GM21526 (cell line): ENCODE measurements around the gene DGKQ.
A peak's percentile ranks its signal among the peaks of the same experiment; 100 is the strongest.
"Not testable (repeated sequence)": the region's sequence is repeated elsewhere in the genome, so short reads cannot be mapped to it uniquely, and the experiment has no call there.

Experiments used
- ATAC-seq: cut with Tn5 transposase; IDR thresholded peaks from one replicate; pipeline ENCODE4 v1.9.1; 2021; ENCODE audit warnings: moderate library complexity; ENCODE audit not compliant: unreplicated experiment, low FRiP score

DGKQ gene

DNA sequence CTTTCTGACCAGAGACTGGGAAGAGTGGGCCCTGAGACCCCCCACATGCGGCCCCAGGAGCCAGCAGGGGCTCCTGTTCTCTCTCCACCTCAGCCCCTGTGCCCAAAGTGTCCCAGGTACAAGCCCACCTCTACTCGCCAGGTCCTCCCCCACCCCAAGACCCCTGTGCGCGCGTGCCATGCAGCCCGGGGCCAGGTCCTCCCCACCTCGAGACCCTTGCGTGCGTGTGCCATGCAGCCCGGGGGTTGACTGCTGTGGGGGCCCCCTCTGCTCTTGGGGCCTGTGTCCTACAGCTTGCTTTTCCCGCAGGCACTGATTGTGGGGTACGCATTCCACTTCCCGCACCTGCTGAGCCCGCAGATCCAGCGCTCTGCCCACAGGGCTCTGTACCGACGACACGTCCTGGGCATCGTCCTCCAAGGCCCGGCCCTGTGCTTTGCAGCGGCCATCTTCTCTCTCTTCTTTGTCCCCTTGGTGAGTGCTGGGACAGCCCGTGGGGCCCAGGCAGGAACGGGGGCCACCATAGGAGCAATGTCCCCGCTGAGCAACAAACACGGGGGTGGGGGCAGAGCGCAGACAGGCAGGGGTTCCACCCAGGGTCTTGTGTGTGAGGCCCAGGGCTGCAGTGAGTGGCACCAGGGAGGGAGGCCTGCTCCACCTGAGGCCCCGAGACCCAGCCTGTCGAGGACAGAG, 20.3 kb downstream of the DGKQ start:
- no peak for ATAC-seq

DNA sequence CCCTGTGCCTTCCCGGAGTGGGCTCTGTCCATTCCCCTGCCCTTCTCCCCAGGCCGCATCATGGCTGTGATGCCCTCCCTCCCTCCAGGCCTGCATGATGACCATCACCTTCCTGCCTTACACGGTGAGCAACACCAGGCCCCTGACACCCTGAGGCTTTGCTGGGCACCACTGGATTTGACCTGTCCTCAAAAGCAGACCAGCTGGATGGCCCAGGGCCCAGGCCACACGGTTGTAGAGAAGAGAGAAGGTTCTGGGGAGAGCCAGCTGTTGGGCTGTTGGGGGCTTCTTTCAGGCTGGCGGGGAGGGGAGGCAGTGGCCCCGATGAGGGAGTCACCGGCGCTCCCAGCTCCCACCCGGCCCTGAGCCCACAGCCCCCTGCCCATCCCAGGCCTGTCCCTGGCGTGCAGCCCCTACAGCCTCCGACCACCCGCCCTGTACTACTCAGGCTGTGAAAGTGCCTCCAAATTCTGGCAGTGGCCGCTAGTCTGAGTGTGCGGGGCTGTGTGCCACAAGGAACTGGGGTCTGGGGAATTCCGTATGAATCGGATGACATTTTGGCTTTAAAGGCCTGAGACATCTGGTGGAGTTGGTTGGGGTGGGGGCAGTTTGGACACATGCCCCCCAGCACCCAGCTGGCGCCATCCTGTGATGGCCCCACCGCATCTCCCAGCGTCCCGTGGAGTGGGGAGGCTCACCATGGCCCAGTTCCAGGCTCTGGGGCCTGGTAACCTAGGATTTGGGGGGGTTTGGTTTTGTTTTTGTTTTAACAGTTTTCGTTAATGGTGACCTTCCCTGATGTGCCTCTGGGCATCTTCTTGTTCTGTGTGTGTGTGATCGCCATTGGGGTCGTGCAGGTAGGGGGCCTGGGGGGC, 21.5 kb downstream of the DGKQ start:
- no peak for ATAC-seq

DNA sequence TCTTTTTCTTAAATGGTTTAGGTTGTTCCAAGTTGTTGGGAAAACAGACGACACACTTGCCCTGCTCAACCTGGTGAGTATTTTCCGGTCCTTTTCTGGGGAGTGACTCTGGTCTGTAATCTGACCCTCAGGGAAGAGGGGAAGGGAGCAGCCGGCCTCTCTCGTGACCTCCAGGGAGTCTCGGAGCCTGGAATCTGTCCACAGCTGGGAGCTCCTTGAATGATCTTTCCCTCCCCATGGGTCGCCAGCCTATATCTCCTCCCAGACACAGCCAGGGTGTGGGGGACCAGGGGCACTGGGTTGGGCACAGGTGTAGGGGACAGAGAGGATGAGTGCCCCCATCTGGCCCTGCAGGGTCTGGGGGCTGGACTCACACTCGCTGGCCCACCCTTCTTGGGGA, 22.2 kb downstream of the DGKQ start:
- ATAC-seq, result no peak

DNA sequence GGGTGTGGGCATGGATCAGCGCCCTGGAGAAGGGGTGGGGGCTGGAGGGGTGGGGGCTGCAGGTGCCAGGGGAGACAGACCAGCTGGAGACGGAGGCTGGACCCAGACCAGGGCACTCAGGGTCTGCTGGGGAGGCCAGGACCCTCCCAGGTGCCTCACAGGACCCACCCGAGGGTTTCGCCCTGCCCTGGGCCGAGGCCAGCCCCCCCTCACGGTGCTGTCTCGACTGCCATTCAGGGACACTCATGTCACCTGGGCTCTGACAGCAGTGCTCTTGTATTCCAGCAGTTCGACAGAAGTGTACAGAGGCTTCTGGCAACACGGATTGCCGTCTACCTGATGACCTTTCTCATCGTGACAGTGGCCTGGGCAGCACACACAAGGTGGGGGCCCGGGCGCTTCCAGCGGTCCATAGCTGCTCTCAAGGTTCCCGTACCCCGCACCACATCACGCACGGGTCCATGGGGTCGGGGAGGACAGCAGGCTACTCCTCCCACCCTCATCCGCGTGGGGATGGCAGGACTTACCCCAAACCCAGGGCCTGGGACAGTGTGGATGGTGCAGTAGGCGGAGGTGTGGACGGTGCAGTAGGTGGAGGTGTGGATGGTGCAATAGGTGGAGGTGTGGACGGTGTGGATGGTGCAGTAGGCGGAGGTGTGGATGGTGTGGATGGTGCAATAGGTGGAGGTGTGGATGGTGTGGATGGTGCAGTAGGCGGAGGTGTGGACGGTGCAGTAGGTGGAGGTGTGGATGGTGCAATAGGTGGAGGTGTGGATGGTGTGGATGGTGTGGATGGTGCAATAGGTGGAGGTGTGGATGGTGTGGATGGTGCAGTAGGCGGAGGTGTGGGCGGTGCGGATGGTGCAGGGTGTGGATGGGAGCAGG, 23.0 kb downstream of the DGKQ start:
- no peak for ATAC-seq

DNA sequence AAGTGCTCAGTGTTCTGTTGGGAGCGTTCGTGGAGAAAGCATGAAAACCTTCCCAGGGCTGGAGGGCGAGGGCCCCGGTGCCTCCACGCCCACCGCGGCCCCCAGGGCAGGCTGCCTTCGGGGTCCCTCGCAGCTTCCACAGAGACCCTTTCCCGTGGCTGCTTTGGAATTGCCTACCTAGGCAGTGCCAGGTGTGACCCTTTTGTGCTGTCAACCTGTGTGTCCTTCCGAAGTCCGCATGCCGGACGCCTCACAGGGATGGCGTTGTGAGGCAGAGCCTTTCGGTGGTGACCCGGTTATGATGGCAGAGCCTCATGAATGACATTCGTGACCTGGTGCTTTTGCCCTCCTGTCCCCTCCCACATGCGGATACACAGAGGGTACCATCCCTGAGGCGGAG, 23.7 kb downstream of the DGKQ start:
- ATAC-seq, result no peak

DNA sequence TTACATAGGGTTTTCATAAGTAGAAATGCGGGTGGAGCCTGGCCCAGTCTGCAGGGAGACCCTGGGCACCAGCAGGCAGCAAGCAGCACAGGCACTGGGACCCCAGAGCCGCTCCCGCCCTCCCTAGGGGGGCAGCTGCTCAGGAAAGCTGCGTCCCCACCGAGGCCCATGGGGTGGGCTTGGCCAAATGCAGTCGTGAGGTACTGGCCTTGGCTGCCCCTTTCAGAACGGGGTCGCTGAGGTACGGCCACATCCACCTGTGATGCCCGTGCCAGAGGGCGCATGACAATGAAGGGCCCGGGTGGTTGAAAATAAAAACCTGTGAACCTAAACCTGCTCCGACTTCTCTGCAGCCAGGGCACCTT, 24.5 kb downstream of the DGKQ start:
- no peak for ATAC-seq

DNA sequence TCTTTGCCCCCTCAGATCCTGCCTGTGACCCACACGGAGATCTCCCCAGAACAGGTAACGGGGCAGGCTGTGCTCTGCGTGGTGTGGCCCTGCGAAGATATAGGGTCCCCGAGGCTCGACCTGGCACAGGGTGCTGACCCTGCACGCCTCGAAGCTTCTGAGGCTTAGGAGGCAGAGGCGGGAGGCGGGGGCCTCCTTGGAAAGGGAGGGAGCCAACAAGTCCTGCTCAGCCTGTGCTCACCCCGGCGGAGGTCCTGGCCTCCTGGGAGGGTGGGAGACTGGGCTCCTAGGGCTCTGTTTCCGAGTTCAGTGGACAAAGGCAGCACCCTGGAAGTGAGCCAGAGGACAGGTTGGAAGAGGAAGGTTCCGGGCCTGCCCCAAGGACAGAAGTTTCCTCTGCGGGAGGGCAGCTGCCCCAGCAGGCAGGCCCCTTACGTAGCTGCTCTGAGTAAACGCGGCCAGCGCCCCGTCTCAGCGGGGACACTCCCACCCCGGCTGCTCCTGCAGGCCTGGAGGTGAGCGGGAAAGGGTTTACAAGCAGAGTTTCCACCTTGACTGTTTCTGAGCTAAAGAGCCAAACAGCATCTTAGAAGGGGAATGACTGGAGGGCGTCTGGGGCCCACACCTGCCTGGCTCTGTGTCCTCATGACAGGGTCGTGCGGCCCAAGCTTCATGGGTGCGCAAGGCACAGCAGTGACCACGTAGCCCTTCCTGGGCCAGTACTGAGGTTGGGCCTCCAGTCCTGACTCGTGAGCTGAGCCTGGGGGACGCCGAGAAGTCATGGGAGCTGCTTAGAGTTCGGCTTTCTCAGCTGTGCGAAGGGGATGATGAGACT, 25.1 kb downstream of the DGKQ start:
- ATAC-seq, result no peak

DNA sequence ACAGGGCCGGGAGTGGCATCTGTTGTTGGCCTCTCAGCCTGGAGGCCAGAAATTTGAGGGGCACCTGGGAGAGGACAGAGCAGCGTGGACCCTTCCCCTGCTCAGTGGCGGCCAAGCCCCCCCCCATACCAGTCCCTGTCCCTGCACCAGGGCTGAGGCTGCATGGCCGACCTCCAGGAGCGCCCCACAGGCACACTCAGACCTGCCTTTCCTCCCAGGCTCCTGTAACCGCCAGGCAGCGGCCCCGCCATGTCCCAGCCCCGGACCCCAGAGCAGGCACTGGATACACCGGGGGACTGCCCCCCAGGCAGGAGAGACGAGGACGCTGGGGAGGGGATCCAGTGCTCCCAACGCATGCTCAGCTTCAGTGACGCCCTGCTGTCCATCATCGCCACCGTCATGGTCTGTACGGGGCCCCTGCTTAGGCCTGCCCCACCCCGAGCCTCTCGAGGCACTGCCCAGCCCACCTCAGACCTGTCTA, 25.8 kb downstream of the DGKQ start:
- ATAC-seq, result no peak

DNA sequence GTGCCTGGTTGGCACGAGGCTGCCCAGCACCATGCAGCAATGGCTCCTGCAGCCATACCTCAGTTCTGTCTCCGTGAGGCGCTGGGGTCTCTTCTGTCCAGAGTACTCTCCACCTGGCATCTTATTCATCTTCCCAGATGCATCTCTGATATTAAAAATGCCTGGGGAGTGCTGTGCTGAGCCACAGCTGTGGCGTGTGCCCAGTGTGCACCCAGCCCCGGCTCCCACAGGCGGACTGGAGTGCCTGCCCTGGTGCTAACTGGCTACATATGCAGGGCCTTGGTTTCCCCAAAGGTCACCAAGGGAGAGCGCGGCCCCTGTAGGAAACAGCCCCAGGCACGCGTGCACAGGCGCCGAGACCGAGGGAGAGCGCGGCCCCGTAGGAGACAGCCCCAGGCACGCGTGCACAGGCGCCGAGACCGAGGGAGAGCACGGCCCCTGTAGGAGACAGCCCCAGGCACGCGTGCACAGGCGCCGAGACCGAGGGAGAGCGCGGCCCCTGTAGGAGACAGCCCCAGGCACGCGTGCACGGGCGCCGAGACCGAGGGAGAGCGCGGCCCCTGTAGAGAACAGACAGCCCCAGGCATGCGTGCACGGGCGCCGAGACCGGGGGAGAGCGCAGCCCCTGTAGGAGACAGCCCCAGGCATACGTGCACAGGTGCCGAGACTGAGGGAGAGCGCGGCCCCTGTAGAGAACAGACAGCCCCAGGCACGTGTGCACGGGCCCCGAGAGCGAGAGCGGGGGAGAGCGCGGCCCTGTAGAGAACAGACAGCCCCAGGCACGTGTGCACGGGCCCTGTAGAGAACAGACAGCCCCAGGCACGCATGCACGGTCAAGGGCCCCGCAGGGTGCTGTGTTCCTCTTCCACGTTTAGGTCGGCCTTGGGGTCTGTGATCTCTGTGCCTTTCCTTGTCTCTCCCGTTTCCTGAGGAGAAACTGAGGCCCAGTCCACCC, 26.6 kb downstream of the DGKQ start:
- no peak for ATAC-seq

DNA sequence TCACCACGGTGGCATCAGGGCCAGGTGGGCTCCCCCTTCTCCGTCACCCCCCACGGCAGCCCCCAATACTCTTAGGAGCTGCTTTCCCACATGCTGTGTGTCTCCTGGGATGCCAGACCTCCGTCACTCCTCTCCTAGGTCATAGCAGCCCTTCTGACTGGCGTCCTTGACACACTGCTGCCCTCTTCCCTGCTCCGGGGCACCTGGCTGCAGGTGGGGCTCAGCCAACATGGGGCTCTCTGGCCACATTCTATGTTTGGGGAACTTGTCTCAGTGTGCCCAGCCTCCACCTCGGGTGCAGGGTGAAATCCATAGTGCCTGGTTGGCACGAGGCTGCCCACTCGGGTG, 27.3 kb downstream of the DGKQ start:
- no peak for ATAC-seq

DNA sequence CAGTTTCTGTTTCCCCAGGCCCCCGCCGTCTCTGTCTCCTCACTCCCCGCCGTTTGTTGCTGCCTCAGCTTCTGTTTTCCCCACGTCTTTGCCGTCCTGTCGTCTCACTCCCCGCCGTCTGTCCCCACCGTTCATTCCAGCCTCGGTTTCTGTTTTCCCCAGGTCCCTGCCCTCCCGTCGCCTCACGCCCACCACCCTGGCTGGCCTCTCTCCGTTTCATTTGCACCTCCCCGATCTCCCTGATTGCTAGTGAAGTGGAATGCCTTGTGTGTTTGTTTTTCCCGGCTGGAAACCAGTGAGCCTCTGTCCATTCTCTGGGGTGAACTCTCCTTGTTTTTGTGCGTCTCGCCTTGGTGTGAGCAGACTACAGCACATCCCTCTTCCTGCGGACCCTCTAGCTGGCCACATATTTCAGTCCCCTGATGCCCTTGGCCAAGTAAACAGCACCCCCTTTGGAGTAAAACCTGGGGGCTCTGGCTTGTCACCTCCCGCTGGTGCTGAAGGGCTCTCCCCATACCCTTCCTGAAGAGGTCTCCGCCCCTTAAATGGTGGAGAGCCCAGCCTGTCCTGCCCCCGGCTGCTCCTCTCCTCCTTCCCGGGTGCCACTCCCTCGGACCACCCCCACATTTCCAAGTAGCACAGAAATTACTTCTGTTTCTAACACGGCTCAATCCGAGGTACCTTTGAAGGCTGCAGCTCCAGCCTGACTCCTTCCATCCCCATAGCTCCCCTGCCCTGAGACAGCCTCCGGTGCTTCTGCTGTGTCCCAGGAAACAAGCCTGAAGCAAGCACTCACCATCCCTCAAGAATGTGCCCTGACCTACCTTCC, 27.9 kb downstream of the DGKQ start:
- no peak for ATAC-seq

DNA sequence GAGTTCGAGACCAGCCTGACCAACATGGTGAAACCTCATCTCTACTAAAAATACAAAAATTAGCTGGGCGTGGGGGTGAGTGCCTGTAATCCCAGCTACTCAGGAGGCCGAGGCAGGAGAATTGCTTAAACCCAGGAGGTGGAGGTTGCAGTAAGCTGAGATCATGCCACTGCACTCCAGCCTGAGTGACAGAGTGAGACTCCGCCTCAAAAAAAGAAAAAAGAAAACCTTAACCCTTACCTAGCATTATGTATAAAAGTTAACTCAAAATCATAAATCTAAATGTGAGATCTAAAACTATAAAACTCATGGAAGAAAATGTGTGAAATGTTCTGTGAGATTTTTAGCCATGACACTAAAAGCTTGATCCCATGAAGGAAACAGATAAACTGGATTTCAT, 33.9 kb downstream of the DGKQ start:
- ATAC-seq, result not testable (repeated sequence)

DNA sequence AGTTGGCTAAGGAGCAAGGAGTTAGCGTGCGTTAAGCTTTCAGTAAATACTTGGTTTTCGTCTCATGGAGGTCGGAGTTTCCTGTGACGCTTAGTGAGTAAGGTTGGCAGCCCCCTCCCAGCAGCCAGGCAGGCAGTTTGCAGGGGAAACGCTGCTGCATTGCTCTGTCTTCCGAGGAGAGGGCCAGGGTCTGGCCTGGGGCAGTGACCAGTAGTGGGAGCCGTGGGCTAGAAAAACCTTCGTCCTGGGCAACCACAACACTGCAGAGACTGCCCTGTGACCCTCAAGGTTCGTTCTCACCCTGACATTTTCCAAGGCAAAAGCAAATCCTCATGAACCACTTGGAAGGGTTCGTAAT, 40.7 kb downstream of the DGKQ start:
- peak; percentile 9 for ATAC-seq

DNA sequence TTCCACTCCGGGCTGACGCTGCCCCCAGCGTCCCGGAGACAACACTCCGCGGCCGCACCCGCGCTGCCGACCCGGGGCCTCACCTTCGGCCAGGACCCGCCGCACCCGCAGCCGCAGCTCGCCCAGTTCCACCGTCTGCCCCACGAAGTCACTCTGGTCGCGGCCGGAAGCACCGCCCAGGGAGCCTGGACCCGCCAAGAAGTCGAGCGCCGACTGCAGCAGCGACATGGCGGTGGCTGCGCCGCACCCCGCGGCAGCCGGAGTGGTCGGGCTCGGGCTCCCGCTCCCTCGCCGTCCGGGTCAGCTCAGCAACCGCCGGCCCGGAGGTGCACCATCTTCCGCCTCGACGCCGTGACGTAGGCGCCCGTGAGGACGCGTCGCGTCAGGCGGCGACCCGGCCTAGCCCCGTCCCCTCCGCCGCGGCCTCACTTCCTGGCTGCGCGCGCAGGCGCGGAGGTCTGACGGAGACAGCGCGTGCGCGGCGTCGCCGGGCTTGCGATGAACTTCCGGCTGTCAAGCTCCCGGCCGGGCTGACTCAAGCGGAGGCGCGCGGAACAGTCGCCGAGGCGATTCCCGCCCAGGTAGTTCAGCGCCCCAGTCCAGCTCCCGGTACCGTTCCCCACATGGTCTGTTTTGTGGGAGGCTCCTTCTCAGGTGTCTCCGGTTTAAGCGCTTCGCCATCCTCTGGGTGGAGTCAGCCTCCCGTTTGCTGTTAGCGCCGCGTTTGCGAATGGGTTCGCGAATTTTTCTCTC, 41.2 kb downstream of the DGKQ start, which contains the start of the genes GAK and TMEM175:
GAK (minus strand) TSS at position 357 of the 753 bp plus-strand sequence; CDS start at position 228, 129 bp downstream.
TMEM175 (plus strand) TSS at position 501 of the 753 bp plus-strand sequence. CDS start 15,280 bp downstream, outside the sequence.
- ATAC-seq, result peak; percentile 80

DNA sequence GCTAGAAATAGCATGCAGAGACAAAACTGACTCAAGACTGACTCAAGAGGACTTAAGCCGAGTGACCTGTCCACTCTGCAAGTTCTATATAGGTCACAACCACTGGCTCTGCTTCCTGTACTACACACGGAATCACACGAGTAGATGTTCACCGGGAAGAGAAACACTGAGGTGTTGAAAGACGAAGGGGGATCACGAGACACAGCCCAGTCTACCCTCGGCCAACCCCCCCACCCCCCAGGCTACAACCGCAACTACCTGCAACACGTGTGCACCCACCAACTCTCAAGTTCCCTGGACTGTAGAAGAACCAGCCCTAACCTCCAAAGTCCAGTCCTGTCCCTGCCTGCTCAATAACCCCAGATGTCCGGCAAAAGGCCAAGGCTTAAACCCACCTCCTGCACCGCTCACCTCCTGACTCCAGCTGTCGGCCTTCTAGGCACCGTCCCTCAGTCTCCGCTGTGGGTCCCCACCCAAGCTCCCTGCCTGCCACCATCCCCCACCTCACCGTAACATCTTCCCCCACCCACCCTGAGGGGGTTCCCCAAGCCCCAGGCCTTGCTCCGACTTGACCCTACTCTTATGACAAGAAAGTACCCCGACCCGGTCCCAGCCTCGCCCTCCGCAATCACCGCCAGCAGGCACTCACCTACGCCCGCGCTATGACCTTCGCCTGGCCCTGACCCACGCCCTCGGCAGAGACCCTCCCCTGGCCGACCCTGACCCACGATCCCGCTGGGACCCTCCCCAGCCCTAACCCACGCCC, 42.0 kb downstream of the DGKQ start:
- no peak for ATAC-seq

DNA sequence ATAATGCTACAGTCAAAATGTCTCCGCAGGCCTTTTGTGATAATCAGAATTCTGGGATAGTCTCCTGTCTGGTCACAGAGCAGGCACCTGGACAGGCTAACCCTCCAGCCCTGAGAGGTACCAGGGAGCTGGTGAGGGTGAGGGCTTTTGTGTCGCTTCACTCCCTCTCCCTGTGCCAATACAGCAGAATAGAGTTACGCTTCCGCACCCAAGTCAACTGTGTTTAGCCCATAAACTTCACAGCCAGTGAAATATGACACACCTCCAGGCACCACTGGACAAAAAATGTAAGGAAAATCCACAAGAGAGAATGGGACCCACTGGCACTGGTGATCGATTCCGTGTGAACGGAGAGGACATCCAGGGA, 42.6 kb downstream of the DGKQ start:
- no peak for ATAC-seq
